NCI-H1417 treated with DMSO at 0.1 percent for 48 hours (cell line): ENCODE data around the gene DUSP1.
"Not testable (repeated sequence)": the region's sequence is repeated elsewhere in the genome, so short reads cannot be mapped to it uniquely, and the experiment has no call there.

Experiments
- DNase-seq: peaks from one replicate; lab custom pipeline; 2025; lab: John Stamatoyannopoulos, UW

Gene DUSP1

DNA sequence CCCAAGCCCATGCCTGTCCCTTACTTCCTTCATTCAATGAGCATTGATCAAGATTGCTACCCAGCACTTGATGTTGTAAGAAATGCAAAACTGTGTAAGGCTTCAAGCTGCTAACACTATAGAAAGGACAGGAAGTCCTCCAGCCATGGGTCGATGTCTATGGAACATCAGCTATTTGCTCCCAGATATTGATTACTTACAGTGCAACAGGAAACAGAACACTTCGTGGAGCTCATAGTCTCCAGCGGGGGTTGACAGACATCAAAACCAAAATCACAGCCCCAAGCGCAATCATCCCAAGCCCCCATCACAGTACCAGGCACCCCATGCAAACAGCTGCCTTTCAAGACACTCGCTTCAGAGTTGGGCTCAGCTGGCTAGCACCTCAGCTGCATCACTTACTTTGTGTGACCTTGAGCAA is 26.8 kb upstream of the DUSP1 start:
- no peak for DNase-seq

DNA sequence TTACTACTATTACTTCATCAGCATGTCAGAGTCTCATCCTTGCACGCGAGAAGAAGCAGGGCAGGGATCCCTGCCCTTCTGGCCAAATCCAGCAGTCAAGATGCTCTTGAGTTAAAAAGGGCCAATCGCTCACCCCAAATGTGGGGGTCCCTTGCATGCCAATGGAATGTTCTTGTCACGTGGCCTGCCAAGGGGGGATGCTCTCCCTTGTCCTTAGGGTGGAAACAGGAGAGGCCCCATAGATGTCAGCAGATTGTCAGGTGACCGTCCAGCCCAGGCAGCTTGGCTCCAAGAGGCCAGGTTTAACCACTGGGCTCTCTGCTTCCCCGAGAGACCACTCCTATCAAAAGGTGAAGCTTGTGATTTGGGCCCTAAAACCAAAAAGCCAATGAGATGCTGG is 25.3 kb upstream of the DUSP1 start:
- DNase-seq, result no peak

DNA sequence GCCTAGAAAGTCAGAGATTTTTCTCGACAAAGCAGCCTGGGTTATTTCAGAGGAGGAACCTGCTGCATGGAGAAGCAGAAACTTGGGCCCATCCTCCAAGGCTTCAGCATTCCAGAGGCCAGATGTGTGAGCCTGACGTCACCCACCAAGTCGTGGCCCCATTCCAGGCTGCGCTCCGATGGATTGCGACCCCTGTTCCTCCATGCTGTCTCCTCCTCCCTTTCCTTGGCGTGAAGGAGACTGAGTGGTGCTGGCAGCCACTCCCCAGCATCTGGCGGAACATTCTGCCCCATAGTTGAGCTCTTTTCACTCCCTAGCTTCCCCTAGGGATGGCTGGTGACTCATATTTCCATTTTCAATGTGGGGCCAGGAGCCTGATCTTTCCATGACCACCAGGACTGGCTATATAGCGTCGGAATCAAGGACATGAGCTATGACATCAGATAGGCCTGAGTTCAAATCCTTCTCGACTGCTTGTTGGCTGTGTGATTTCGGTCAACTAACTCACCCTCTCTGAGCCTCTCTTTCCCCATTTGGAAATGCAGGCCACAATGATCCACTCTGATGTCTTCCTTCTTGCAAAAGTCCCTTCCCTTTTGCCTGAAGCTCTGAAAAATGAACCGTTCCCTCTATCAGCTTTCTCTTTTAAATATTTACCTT is 24.5 kb upstream of the DUSP1 start:
- no peak for DNase-seq

DNA sequence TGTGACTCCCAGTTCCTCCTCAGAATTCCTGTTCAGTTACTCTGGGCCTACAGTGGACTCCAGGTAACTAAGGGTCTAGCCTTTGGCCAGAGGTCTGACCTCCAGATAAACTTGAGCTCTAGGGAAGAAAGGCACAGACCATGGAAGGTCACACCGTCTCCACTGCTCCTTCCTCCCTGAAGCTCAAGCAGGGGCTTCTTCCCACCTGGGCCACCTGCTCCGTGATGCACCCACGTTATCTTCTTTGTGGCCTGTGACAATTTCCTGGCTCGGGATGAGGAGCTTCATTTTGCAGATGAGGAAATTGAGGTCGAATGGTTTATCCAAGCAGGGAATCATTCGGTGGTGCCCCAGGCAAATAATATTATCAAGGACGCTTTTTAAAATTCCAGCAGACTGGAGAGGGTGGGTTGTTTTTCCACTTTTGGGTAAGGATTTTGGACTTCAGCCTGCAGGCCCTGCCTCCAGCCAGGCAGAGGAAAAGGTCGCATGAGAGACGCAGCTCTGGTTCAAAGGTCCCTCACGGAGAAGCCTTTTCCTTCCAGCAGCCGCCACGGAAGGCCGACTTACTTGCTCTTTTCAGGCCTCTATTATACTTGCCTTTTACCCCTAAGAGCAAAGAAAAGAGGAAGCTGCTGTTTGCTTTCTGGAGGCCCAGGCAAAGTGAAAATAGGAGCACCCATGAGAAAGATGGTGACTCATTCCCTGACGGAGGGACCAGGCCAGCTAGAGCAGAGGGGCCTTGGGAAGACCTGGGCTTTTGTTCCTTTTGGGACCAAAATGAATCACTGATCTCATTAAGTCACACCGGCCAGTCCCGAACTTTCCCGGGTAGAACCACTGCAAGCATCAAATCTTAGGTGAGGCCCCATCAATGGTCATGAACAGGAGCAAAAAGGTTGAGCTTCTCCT is 22.8 kb upstream of the DUSP1 start:
- no peak for DNase-seq

DNA sequence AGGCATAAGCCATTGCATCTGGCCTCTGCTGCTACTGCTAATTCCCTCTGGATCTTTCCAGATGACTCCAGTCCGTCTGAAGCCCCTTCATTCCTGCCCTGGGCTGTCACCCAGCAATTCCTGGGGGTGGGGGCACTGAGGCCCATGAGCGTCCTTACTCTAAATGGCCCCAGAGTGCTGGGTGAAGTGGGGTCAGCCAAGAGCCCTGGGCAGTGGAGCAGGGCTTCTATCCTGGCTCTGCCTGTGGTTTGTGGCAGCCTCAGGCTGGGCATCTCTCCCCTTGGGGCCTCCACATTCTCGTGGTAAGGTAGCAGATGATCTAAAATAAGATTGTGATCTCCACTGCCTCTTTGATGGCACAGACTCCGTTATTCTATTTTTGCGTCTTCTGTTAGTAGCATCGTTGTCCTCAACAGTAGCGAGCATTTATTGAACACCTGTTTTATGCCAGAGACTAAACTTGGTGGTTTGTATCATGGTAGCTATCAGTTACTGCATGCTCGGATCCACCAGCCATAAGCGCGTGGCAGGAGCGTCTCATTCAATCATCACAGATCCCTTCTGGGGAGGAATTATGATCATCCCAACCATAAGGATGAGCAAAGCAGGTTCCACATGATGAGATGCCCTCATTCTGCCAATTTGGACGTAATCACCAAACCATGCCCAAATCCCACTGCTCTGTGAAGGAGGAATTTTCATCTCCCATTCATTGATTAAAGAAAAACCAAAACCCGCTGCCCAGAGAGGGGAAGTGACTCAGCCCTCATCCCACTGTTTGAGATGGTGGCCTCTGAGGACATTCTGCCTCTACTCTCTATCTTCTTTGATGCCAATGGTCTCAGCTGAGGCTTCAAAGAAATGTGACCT is 21.9 kb upstream of the DUSP1 start:
- DNase-seq, result no peak

DNA sequence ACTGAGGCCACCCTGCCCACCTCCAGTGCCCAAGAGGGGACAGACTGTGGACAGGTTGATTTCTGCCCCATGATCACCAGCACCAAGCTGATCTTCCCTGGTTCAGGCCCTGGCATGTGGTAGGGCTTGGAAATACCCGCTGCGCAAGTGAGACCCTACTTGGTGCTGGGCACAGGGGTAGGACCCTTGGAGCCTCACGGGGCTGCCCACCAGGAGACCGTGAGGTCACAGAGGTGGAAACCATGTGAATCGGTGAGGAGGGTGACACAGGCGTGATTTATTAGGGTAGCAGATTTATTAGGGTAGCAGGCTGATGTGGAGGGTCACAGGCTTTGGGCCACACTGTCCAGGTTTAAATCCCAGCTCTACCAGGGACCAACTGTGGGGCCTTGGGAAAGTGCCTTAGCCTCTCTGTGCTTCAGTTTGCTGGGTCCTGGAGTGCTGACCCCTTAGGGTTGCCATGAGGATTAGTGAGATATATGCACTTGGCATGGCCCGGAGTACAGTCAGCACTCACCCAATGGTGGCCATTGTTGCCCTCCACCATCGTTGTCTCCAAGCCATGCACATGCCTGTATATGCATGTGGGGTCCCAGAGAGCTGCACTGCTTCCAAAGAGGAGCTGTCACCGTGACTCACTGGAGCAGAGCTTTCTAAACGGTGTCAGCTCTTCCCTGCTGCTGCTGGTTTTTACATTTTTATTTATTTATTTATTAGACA is 20.9 kb upstream of the DUSP1 start:
- no peak for DNase-seq

DNA sequence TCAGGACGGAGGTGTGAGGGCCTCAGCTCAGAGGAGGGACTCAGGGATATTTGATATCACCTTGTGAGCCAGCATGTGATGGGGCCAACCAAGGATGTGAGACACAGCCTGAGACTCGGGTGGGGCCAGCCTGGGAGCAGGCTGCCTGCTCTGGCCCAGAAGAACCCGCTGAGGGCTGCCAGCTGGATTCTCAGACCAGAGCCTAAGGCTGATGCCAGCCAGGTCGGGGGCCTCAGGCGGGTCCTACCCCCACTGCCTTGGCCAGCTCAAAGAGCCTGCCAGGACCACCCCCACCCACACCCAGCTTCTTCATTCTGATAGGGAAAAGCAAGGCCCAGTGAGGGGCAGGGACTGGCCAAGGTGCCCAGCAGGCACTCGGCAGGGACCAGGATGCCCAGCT is 20.3 kb upstream of the DUSP1 start:
- no peak for DNase-seq

DNA sequence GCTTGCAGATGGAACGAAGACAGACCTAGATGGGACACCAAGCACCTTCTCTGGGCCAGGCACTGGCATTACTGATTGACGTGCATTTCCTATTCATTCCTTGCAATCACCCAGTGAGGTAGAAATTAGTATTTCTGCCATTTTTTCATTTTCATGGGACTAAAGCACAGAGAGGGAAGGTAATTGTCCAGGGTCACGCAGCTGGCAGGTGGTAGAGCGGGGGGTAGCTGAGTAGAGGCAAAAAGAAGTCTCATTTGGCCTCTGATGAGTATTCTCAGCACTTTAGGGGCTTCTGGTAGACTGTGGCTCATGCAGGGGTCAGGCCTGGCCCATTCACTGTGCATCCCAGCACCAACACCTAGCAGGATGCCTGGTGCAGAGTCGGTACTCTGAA is 19.5 kb upstream of the DUSP1 start:
- no peak for DNase-seq

DNA sequence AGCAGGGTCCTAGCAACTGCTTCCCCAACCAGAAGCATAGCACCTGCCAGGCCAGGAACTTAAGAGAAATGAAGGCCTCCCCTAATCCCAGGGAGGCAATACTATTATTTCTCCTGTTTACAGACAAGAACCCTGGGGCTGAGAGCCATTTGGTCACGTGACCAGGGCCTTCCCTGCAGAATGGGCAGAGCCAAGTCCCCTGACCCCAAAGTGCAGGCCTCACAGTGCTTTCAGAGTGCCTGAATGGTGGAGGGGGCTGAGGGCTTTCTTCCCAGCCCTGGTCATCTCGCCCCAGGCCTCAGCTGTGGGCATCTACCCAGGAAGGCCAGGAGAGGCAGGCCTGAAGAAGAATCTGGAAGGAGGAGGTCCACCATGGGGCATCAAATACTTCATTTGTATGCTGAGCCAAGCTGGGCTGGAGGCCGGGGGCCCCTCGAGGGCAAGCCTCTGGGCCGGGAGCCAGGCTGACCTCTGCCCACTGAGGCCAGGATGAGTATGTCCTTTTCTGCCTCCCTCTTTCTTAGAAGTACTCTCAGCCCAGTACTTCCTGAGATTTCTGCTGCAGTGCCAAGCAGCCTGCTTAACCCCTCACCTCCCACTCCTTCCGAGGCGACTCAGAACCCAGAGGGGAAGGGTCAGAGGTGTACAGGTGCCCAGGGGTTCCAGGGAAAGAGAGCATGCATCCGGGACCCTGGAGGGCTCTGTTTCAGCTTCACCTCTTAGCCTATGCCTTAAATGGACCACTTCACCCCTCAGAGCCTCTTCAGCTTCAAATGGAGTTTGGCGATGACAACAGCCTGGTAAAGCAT is 18.9 kb upstream of the DUSP1 start:
- DNase-seq, result no peak

DNA sequence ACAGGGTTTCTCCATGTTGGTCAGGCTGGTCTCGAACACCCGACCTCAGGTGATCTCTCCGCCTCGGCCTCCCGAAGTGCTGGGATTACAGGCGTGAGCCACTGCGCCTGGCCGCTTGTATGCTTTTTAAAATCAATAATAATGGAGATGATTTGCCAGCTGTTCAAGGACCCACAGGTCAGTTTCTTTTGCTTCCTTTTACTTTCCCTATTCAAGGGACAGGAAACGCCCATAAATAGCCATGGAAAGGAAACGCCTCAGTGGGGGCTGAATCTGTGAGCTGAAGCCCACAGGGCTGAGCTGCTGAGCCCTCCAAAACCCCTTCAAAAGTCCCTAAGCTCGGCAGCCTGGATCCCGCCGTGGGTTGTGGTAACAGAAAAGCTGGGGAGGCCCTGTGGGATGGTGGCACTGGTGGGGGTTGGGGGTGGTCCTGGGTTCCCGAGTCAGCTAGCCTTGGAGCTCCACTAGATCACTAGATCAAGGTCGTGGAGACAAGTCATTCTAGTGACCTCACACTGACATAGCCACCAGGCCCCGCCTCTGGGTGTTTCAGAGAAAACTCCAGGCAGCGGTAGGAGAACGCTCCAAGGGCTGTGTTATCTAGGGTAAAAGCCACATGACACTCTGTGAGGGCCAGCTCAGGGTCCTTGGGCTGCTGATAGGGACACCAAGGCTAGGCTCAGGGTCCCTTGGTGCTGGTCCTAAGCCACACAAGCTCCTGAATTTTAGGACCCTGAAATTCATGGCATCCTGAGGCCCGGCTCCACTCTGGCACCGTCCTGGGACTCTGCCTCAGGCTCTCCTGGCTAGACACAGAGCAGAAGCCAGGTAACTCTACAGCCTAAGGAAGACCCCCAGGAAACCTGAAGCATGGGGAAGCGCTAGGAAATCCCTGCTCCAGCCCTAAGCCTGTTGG is 18.0 kb upstream of the DUSP1 start:
- no peak for DNase-seq

DNA sequence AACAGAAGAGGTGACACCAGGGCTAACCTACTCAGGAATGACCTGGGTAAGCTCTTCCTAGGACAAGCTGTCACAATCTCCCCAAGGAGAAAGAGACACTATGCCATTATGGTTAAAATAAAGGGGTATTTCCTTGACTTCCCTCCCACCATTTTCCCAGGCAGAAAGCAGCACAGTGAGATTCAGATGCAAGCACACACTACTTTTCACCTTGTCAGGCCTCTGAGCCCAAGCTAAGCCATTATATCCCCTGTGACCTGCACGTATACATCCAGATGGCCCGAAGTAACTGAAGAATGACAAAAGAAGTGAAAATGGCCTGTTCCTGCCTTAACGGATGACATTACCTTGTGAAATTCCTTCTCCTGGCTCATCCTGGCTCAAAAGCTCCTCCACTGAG is 16.5 kb upstream of the DUSP1 start:
- not testable (repeated sequence) for DNase-seq

DNA sequence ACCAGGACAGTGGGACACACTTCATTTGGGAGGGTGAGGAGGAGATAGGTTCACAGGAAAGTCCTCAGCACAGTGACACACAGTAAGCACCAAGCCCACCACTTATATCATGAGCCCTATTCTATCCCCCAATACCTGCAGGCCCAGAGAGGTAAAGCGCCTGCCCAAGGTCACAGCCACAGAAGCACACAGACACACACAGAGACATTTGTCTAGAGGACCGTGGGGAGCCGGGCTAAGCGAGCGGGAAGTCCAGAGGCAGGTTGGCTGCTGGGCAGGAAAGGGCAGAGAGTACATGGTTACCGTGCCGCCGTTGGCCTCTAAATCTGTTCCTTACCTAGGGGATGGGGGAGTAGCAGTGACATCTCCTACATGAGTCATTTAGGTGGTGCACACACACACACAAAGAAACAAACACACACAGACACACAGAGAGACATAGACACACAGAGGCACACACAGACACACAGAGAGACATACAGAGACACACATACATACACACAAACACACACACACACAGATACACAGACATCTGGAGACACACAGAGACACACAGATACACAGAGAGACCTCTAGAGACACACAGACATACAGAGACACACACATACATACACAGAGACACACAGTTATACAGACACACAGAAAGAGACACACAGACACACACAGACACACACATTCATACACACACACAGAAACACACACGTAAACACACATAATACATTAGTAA is 15.9 kb upstream of the DUSP1 start:
- no peak for DNase-seq

DNA sequence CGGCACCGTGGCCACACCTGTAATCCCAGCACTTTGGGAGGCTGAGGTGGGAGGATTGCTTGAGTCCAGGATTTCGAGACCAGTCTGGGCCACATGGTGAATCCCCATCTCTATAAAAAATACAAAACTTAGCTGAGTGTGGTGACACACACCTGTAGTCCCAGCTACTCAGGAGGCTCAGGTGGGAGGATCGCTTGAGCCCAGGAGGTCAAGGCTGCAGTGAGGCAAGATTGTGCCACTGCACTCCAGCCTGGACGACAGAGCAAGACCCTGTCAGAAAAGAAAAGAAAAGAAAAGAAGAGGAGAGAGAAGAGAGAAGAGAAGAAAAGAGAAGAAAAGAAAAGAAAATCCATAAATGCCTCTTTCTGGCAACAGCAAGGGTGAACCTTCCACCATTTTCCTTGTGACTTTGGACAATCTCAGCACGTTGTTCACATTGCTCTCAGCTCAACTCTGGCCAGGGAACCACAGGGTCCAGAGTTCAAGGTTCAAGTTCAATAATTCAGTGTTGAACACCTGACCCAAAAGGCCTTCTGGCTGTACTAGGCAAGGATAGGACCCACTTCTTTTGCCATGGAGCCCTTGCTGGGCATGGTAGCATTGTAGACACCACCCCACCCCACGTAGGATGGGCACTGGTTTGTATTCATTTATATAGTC is 14.6 kb upstream of the DUSP1 start:
- DNase-seq, result no peak

DNA sequence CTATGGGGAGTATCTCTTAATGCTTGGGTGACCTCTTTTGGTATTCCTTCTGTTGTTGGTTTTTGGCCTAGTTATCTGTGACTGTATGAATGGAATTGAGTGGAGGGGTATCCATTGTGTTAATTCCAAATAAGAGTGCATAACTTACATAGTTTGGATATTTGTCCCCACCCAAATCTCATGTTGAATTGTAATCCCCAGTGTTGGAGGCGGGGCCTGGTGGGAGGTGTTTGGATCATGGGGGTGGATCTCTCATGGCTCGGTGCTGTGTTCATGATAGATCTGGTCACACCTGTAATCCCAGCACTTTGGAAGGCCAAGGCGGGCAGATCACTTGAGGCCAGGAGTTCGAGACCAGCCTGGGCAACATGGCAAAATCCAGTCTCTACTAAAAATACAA is 13.2 kb upstream of the DUSP1 start:
- not testable (repeated sequence) for DNase-seq

DNA sequence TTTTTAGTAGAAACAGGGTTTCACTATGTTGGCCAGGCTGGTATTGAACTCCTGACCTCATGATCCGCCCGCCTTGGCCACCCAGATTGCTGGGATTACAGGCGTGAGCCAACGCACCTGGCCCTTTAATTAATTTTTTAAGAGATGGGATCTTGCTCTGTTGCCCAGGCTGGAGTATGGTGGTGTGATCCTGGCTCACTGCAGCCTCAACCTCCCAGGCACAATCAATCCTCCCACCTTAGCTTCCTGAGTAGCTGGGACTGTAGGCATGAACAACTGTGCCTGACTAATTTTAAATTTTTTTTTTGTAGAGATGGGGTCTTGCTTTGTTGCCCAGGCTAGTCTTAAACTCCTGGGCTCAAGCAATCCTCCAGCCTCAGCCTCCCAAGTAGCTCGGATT is 12.3 kb upstream of the DUSP1 start:
- DNase-seq, result not testable (repeated sequence)

DNA sequence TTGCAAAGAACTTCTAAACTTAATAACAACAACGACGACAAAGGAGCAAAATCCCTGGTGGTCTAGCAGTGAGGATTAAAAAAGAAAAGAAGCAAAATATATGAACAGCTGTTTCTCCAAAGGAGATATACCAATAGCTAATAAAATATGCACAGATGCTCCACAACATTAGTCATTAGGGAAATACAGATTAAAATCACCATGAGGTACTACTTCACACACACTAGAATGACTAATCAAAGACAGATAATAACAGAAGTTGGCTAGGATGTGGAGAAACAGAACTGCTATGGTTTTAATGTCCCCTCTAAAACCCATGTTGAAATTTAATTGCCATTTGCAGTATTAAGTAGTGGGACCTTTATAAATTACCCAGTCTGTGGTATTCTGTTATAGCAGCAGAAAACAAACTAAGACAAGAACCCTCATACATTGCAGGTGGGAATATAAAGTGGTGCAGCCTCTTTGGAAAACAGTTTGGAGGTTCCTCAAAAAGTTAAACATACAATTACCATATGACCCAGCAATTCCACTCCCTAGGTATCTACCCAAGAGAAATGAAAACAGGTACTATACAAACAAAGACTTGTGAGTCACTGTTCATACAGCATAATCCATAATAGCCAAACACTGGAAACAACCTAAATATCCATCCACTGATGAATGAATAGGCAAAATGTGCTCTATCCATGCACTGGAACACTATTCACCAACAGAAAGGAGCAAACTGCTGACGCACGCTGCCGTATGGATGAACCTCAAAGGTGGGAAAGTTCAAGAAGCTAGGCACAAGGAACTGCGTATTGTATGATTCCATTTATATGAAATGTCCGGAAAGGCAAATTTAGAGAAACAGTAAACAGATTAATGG is 11.4 kb upstream of the DUSP1 start:
- no peak for DNase-seq

DNA sequence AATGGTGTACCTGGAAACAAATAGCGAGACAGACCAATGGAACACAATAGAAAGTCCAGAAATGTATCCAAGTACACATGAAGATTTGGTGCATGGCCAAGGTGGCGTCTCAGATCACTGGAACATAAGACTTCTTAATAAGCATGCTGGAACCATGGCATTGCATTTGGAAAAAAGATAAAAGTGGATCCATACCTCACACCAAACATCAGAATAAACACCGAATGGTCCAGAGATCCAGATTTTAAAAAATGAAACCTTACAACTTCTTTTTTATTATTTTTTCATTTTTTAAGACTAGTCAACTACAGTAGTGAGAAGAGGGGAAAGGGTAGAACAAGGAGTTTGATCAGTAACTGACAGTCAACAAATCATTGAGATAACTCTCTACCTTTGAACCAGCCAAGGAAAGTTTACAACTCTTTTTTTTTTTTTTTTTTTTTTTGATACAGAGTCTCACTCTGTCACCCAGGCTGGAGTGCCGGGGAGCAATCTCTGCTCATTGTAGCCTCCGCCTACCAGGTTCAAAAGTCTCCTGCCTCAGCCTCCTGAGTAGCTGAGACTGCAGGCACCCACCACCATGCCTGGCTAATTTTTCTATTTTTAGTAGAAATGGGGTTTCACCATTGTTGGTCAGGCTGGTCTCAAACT is 8.8 kb upstream of the DUSP1 start:
- no peak for DNase-seq
